Peyer's patch (tissue), 4 donors: Measurements from ENCODE around the gene OR6J1.

Experiments used
- CTCF ChIP-seq, 6 experiments: fragments of 450-650 bp in 4 of 6; fragments of 200-600 bp in 2 of 6; sonication (generic) in 1 of 6; IDR thresholded peaks; one replicate each; pipeline ENCODE4 v1.5.1; 2017 to 2019; ENCODE audit warnings: antibody characterized with exemption in 6 of 6, mild to moderate bottlenecking in 3 of 6, moderate library complexity in 1 of 6
- POLR2A ChIP-seq, 2 donors: fragments of 450-650 bp; IDR thresholded peaks; one replicate each; pipeline ENCODE4 v1.5.1; 2017; ENCODE audit warnings: antibody characterized with exemption in 2 of 2, mild to moderate bottlenecking in 2 of 2, moderate library complexity in 2 of 2

- TF ChIP-seq CTCF (IDR thresholded peaks at IDR 0.05) (no peak), POLR2A (IDR thresholded peaks at IDR 0.05) (no peak)
Measured at GRCh38 chr14:22623047-22623446, 21.1 kb downstream of the OR6J1 start.
